HG03097 (cell line): ENCODE data around the gene S100A14.

Experiments used
- ATAC-seq: cut with Tn5 transposase; IDR thresholded peaks from one replicate; pipeline ENCODE4 v1.9.1; 2021; ENCODE audit not compliant: unreplicated experiment, low FRiP score

The S100A14 gene

DNA sequence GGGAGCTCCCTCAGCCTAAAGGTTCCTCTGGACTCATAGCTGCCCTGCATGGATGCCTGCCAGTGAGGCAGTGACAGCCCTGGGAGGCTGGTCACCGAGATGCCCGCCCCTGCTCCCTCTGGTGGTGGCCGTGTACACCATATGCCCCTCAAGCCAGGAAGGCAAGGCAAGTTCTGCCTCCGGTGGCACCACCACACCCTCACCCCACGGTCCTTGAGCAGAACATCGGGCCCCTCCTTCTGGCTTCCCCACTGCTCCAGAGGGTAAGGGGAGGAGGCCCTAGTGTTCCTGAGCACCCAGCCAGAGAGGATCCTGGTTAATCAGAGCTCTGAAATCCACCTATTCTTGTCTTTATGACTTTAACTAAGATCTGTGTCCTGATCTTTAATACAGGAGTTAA lies 1.5 kb upstream of the S100A14 start:
- ATAC-seq: peak; percentile 69

- ATAC-seq: no peak
These were observed 789 bp upstream of the S100A14 start for GRCh38 chr1:153616917-153617311.

GRCh38 chr1:153615406-153615805 lies 719 bp downstream of the S100A14 start:
- no peak for ATAC-seq

- no peak for ATAC-seq
These were observed 1.2 kb downstream of the S100A14 start for GRCh38 chr1:153614906-153615305.

DNA sequence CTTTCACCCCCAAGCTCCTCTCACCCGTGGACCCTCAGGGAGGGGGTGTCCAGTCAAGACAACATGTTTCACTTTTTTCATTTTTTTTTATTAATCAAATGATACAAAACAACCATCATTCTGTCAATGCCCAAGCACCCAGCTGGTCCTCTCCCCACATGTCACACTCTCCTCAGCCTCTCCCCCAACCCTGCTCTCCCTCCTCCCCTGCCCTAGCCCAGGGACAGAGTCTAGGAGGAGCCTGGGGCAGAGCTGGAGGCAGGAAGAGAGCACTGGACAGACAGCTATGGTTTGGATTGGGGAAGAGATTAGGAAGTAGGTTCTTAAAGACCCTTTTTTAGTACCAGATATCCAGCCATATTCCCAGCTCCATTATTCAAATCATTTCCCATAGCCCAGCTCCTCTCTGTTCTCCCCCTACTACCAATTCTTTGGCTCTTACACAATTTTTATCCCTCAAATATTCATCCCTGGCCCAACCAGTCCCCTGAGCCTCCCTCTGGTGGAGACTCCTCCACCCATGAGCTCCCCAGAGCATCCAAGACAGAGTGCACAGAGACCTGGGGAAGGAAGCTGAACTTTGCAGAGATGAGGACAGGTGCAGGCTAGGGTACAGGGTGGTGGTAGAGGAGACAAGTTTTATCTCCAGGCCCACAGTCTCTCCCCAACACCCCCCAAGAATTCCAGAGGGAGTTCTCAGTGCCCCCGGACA lies 1.8 kb downstream of the S100A14 start:
- ATAC-seq: no peak

GRCh38 chr1:153613406-153613805 lies 2.7 kb downstream of the S100A14 start:
- ATAC-seq: no peak

- ATAC-seq: no peak
These were observed 3.3 kb downstream of the S100A14 start, which contains the start of gene S100A16 for GRCh38 chr1:153612755-153613331. Gene S100A16 (minus strand): TSS chr1:153613137. CDS start chr1:153608151, 4,986 bp downstream.

DNA sequence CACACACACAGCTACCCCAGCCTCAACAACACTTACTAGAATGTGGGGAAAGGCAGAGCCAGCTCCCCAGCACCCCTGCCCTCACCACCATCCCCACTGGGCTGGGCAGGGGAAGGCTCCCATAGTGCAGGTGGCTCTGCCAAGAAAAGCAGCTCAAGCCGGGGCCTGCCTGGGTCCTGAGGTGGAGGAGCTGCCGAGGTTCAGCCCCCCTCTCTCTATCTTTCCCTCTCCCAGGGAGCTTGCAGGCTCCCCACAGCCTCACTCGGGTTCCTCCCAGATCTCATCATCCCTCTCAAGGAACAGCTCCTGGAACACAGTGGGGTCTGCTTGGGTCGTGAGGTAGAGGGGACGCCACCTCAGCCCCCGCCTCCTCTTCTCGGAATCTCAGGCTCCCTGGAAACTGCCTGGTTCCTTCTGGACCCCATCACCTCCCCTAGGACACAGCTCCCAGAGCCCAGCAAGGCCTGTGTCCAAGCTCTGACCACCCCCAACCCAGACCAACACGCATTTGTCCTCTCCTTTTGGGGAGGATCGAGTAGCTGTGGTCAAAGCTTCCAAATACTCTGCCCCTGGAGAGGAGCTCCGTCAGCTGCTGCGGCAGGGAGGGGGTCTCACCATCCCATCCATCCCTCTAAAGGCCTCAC lies 3.9 kb downstream of the S100A14 start:
- ATAC-seq: no peak

- no peak for ATAC-seq
These were observed 4.8 kb downstream of the S100A14 start for GRCh38 chr1:153611356-153611755.

DNA sequence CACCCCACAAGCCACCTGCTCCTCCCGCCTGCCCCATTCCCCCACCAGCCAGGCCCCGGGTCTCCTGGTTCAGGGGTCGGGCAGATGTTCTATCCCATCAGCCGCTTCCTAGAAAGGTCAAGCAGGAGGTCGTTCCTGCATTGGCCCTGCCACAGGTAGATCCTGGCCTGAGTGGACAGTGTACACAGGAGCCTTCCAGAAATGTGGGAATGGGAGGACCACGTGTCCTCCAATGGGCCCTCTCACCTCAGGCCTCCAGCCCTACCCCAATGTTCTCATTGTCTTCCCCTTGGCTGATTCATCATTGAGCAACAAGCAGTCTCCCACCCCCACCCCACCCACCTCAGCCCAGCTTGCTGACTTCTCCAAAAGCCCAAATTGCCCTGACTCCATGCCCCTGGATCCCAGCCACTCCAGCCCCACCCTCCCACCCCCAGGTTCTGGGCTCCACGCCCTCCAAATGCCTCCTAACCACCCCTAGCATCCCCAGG lies 5.3 kb downstream of the S100A14 start:
- ATAC-seq: no peak

GRCh38 chr1:153610334-153610733 lies 5.8 kb downstream of the S100A14 start:
- no peak for ATAC-seq

DNA sequence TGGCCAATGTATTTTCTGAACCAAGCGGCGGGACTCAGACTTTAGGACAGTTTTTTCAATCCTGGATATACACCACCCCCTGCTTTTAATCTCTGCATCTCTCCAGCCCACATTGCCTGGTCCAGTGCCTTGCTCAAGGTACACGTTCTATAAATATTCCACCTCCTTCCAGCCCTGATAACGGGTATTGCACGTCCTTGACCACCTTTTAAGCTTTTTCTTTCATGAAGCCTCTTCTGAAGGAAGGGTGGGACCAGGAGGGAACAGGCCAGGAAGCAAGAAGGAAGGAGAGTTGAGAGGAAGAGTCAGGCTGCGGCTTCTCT lies 6.6 kb downstream of the S100A14 start:
- ATAC-seq: no peak

GRCh38 chr1:153608742-153609584 lies 7.2 kb downstream of the S100A14 start:
- no peak for ATAC-seq

DNA sequence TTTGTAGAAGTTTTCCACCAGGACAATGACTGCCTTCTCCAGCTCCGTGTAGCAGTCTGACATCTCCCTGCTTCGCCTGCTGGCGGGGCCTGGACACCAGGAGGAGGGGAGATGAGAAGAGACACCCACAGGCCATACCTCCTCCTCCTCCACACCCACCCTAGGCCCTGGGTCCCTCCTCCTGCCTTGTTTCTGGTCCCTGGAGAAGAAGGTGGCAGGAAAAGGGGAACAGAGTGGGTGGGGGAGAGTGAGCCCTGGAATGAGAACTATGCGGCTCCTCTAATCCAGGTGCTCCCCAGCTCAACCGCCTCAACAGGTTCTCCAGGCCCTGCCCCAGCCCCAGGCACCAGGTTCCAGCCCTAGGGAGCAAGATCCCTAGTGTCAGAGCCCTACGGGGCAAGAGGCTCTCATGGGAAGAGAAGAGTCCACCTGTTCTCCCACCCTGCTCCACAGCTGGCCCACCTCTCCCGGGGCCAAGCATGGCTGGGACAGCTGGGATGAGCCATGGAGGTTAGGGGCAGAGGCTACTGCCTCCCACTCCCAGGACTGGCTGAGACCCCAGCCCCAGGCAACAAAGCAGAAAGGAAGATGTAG lies 7.9 kb downstream of the S100A14 start:
- no peak for ATAC-seq

DNA sequence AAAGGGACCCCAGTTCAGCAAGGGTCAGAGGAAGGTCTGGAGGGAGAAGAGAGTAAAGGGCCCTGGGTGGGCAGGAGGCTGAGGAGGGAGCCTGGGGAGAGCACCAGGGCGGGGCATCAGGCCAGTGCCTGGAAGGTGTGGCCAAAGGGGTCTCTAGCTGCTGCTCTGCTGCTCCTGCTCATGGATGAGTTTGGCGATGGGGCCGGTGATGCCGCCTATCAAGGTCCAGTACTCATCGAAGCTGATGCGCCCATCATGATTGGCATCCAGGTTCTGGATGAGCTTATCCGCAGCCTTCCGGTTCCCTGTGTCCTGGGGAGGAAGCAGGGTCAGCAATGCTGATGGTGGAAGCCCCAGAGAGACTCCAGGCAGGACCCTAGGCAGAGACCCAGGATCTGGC lies 8.7 kb downstream of the S100A14 start:
- ATAC-seq: no peak

GRCh38 chr1:153606194-153606593 lies 9.9 kb downstream of the S100A14 start:
- ATAC-seq: no peak

DNA sequence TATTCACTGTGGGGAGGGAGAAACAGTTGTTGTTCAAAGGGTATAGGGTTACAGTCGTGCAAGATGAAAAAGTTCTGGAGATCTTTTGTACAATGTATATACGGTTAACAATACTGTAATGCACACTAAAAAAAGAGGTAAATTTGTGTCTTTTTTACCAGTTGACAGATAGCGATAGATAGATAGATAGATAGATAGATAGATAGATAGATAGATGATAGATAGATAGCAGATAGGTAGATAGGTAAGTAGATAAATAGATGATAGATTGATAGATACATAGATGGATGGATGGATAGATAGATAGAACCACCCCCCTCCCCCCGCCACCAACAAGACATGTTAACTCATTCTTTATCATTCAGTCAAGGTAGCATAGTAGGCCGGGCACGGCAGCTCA lies 13.4 kb downstream of the S100A14 start:
- no peak for ATAC-seq

DNA sequence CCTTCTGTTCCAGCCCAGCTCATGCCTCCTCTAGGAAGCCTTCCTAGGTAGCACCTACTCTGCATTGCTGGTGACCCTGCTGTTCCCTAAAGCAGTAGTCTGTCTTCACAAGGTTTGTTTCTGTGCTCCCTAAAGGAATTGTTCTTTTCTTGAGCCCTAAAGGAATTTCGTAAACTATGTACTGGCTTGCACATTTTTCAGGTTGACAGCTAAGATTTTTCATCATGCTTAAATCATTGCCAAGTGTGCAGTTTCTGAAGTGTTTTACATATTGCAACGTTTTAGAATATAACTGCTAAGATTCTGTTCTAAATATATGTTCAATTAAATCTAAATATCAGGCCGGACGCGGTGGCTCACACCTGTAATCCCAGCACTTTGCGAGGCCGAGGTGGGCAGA lies 16.3 kb downstream of the S100A14 start:
- no peak for ATAC-seq

DNA sequence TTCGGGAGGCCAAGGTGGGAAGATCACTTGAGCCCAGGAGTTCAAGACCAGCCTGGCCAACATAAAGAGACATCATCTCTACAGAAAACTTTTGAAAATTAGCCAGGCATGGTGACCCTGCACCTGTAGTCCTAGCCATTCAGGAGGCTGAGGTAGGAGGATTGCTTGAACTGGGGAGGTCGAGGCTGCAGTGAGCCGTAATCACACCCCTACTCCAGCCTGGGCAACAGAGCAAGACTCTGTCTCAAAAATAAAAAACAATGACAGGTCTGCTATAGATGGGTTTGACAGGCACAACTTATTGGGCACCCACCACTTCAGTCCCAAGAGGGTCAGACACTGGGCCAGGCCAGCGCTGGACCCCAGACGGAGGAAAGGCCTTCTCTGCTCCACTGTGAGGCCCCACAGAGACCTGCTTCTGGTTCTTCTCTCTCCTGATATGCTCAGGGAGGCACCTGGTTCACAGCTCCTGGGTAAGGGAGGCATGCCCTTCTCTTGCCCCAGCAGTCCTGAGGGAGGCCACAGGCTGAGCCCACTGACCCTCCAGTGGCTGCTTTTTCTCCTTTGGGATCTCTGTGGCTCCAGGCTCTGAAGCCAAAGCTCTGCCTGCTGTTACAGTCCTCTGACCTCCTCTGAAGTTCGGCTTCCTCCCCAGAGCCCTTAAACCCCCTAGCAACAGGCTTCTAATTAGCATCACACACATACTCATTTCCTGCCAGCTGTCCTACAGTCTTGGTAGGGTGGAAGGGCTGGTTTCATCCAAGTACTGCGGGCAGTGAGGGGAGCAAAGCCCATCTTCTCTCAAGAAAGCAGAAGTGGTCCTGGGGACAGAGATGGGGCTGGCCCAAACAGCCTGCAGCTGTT lies 17.6 kb downstream of the S100A14 start:
- peak; percentile 91 for ATAC-seq

- ATAC-seq: no peak
These were observed 18.9 kb downstream of the S100A14 start for GRCh38 chr1:153597206-153597605.
